HG03108 (cell line): ENCODE measurements around the gene MPST.

Experiments used
- ATAC-seq: cut with Tn5 transposase; IDR thresholded peaks from one replicate; pipeline ENCODE4 v1.9.1; 2021; ENCODE audit warnings: moderate library complexity; ENCODE audit not compliant: unreplicated experiment

The MPST gene

DNA sequence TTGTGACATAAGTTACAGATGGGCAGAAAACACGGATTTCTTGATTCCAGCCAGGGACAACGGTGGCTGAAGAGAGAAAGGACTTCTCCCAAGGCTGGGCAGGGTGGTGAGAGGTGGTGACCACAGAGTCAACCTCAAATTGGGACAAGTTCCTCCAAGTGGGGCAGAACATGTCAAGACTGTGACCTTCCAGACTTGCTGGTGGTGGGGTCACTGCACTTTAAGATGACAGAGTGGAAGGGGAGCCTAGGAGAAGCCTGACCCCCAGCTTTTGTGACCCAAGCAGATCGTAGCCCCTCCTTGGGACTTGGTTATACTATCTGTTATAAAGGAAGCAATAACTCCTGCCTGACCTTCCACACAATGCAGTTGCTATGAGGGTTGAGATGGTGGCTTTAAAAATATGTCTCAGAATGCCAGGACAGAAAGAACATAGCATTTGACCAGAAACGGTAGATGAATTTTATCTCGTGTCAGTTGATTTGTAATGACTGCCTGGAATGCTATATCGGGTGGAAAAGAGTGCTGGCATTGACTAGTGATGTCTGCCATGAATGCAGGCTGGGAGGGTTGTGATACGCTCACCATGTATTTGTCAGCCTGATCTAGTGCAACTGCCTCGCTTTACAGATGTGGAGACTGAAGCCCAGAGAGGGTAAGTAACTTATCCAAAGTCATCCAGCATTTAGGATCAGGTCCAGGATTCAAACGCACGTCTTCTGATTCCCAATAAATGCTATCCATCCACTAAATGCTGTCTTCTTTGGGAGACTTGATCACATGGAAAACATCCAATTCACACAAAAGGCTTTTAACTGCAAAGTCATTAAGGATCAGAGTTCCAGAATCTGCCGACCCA lies 18.6 kb upstream of the MPST start:
- no peak for ATAC-seq

DNA sequence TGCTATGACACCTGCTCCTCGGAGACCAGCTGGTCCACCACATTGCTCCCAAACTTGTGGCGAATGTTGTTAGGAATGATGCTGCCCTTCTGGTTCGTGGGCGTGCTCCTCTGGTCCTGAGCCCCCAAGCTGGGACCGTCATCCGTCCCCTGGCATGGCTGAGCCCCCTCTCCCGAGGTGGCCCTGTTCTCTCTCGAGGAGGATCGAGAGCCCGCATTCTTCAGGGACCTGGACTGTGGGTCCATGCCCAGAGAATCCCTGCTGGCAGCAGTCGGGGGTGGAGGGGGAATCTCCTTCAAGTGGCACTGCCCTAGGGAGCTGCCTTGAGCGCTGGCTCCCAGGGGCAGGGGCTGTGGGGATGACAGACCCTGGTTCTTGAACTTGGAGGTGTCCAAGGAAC lies 17.7 kb upstream of the MPST start:
- ATAC-seq, result no peak

DNA sequence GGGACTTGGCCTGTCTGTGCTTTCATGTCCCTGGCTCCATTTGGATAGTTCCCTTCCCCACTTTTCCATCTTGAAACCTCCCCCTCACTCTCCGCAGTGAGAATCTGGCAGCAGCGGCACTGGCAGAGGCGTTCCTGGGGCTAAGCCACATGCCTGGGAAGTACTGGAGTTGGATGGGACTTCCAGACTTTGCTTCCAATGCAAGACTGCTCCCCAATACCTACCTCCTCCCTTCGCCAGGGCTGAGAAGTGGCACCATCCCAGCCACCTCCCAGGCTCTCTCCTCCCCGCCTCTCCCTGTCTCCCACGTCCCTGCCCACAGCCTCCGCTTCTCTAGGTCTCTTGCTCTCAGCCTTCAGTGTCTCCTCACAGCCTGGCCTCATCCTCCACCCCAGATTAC lies 16.9 kb upstream of the MPST start:
- ATAC-seq, result no peak

DNA sequence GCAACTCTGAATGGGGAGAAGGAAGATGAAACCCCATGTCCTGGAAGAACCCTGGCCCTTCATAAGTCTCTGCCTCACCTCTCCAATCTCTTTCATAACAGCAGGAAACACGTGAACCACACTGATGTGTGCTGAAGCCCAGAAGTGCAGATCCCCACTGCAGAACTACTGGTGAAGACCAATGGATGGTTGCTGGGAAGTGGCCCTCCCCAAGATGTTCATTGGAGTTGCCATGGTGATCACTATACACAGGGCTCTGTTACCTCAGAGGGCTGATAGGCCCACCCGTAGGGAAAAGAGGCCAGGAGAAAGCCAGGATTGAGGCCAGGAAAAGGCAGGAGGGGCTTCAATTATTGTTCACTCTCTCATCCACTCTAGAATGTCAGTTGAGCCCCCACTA lies 11.9 kb upstream of the MPST start:
- ATAC-seq, result no peak

DNA sequence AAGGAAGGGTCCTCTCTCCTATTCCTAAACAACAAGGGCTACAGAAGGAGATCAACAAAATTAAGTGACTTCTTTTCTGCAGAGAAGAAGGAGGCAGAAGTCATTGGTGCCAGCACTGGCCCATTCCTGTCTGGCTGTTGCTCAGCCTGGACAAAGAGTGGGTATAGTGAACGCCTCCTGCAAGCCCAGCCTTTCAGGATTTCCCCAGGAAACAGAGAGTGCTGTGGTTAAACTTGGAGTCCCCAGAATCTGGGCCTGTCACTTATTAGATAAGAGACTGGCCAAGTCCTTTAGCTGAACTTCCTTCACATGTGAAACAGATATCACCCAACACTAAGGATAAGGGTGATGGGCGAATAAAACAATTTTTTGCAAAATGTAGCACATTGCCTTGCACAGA lies 11.2 kb upstream of the MPST start:
- no peak for ATAC-seq

DNA sequence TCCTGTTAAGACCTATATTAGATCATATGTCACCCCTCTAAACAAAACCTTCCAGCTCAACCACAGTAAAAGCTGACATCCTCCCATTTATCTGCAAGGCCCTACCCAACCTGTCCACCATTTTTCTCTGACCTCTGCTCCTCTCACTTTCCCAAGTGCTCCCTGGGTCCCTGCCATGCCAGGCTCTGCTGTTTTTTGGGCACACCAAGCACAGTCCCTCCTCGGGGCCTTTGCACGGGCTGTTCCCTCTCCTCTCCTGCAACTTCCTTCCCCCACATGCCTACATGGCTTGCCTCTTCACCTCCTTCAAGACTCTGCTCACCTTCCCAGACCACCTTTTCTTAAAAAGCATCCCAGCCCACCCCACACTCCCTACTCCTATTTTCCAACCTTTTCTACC lies 10.1 kb upstream of the MPST start:
- no peak for ATAC-seq

DNA sequence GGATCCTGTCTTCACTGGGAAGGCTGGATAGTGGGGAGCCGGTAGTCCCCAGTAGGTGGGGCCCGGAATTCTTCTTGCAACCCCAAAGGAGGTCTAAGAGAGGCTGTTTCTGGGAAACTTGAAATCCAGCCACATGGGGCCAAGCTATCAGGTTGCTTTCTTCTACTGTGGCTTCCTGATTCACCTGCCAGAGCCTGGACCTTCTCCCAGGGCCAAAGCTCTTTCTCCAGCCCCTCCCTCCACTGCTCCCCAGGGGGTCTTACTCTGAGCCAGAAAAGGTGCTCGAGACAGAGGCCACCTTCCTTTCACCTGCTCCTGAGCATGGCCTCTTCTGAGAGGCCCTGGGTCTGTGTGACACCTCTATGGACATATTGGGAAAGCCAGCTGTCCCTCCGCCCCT lies 9.4 kb upstream of the MPST start:
- no peak for ATAC-seq

DNA sequence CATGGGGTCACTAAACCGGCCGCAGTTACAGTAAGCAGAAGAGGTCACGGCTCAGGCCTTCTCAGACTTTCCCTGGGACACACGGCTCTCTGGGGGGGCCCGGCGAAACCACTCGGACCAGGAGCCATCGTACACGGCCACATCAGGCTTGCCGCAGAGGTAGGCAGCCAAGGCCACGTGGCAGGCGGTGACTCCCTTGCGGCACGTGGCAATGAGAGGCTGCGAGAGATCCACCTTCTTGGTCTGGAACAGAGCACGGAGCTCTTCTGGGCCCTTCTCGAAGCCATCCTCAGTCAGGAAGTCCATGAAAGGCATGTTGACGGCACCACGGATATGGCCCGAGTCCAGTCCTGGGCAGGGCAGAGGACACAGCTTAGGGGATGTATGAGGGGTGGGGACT lies 8.6 kb upstream of the MPST start:
- ATAC-seq, result no peak

DNA sequence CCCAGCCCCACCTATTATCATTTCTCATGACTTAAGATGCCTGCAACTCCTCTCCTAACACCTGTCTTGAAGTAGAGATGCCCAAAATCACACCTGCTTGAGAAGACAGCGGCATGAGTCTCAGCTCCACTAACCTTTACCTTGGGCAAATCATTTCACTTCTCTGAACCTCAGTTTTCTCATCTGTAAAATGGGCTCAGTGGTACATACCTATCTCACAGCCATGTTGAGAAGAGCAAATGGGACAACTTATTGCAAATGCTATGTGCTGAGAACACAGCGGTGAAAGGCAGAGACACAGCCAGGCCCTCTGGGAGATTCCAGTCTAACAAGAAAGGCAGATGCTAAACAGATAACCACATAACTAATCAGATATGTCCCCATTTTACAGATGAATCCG lies 8.1 kb upstream of the MPST start:
- no peak for ATAC-seq

DNA sequence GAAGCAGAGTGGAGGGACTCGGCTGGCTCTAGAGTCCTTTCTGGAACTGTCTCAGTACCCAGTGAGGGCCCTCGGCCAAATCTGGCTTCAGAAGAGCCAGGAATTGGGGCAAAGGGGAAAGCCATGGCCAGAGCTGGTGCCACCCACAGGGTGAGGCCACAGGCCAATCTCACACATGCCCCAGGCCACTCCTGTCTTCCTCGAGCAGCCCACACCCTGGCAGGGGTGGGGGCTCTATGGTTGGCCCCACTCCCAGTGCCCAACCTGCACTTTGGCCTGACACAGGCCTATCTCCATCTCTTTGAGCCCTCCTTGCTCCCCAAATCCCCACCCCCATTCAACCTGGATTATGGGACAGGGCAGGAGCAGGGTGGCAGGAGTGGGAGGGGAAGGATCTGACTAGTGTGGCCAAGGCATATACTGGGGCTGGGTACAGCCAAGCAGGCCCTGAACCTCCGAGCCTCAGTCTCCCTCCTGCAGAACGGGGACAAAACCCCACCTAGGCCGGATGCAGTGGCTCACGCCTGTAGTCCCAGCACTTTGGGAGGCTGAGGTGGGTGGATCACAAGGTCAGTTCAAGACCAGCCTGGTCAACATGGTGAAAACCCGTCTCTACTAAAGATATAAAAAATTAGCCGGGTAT lies 7.2 kb upstream of the MPST start:
- no peak for ATAC-seq

DNA sequence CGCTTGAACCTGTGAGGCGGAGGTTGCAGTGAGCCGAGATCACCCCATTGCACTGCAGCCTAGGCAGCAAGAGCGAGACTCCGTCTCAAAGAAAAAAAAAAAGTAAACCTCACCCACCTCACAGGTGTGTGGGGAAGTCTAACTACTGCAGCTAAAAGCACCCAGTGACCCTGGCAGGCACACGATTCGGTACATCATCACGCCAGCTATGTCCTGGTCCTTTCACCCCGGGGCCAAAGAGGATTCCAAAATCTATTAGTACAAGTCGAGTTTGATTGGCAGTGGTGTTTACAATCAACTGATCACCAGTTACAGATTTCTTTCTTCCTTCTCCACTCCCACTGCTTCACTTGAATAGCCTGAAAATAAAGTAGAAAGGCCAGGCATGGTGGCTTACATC lies 6.6 kb upstream of the MPST start:
- no peak for ATAC-seq

DNA sequence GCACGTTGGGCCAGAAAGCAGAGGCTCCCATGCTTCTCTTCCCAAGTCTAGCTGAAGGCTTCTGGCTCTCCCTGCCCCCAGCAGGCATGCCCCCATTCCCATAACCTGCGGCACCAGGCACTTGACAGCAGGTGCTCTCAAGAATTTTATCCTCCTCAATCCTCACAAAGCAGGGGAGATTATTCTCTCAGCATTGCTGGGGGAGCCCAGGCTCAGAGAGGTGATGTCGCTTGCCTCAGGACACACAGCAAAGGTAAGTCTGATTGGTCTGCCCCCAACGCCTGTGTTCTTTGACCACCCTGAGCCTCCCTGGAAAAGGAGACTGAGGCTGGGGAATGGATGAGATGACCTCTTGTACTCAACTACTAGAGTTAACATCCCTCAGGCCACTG lies 5.1 kb upstream of the MPST start:
- no peak for ATAC-seq

DNA sequence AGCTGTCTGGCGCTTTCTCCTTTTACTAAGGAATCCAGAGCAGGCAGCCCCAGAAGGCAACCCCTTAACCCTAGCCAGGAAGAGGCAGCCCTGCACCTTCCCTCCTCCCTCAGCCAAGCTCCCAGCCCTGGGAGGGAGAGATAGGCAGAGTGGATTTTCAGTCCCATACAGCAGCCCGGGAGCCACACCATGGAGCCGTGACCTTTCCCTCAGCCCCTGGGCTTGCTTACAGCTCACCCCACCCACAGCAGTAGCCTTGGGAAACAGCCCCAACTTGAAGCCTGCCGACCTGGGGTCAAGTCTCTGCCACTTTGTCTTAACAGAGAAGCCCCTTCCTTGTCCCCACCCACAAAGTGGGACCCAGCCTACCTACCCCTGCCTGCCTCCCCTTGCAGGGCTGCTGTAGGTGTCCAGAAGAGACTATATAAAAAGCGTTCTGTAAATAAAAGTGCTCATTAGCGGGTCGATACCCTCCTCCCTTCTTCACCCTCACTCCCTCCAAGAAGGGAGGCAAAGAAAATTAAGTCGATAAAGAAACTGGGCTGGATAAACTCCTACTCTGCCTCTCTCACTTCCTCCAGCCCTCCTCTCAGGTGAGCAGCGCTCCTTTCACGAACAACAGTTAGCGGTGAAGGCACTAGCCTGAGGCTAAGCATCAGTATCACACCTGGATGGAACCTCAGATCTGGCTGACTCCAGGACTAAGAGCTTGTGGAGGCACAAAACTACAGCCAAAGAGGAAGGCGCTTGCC lies 4.5 kb upstream of the MPST start:
- ATAC-seq, result no peak

DNA sequence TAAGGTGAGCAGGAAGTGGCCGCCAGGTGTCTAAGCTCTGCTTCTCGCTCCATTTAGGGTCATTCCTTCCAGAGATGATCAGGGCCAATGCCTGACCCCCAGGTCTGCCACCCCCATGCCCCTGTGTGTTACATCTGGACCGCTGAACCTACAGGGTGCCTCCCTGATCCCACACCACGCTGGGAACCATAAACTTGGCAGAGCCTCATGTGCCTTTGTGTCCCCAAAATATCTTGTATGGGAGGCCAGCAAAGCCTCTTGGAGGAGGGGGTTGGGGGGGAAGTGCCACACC lies 4.0 kb upstream of the MPST start:
- ATAC-seq, result no peak

DNA sequence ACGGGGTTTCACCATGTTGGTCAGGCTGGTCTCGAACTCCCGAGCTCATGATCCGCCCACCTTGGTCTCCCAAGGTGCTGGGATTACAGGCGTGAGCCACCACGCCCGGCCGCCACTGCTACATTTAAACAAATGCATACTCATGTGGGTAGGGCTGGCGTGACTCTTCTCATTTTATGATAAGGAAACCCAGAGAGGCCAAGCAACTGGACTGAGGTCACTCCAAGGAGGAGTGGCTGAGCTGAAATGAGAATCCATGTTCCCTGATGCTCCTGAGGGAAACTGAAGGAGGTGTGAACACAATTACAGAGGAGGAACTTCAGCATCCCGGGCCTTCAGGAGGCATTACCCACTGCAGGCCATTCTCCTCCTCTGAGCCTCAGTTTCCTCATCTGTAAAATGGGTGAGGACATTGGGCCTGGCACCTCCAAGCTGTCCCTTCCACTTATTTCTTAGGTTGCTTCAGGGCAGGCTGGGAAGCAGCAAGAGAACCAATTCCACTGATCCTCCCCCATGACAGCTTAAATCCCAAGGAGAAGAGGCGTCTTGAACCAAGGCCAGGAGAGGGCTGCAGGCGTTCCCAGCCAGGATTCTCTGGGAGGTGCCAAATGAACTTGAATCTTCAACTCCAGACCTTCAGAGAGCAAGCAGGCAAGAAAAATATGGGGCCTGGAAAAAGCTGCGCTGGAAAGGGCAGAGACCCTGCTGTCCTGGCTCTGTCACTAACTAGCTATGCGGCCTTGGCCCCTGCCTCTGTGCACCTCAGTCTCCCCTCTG lies 3.2 kb upstream of the MPST start:
- no peak for ATAC-seq

DNA sequence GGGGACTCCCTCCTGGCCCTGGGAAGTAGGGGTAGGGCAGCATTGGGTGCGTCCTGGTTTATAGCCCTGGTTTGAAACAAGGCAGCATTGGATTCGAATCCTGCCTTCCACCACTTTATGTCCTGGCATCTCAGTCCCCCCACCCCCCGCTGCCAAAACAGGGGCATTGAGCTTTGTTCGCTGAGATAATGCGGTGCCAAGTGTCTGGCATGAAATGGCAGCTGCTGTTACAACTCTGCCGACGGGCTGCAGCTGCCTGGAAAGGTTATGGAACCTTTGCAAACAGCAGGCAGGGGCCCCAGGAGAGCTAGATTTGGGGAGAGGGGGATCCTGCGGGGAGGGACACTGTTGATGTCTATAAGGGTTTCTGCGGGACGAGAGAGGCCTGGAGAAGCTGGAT lies 2.2 kb upstream of the MPST start:
- no peak for ATAC-seq

DNA sequence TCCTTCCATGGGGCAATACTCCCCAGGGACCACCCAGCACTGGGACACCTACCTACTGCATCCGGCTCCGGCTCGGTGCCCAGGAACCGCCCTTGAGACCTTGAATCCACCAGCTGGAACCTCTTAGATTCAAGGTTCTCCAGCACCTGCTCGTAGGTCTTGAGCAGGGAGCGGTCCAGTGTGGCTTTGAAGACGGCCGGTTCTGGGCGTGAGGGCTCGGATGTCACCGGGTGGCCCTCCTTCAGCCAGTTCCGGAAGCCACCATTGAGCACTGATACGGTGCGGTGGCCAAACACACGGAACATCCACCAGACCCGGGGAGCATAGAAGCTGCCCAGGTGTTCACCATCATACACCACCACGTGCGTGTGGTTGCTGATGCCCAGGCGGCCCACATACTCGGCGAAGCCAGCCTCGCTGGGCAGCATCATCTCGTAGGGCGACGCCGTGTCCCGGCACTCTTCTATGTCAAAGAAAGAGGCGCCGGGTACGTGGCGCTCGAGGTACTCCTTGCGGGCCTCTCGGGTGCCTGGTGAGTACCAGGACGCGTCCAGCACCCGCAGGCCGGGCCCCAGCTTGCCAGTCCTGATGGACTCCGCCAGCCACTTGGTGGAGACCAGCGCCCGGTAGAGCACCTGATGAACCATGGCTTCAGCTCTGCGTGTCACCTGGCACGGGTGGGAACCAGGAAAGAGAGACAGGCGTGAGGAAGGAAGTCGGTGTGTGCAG lies 1.3 kb upstream of the MPST start:
- ATAC-seq, result no peak

DNA sequence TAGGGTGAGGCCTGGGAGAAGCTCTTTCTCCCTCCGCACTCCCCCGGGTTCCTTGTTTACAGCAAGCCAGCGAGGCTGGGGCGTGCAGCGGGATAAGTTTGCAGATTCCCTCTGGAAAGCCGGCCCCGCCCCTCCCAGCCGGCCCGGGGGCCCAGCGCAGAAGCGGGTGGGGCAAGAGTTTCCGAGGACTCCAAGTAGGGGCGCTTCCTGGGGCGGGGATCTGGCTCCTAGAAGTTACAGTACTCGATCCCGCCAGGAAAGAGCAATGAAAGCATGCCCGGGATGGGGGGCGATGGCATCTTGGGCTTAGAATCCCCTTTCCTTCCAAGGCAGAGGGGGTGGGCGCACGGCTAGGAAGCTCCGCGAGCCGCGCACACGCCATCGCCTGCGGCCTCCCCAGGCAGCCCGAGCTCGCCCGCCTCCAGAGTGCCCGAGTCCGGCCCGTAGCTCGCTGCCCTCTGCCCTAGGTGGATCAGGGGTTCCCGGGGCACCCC lies 680 bp upstream of the MPST start:
- peak; percentile 16 for ATAC-seq

DNA sequence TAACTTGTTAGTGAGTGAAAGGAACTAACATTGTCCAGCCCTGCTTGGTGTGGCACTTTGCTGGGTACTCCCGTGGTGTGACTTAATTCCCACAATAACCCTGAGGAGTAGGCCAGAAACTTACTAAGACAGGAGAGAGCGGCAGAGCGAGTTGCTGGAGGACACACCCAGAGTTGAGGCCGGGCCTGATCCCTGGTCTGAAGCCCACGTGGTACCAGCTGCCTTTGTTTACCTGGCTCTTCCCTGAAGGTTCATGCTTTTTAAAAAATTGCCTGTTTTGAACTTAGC lies 594 bp downstream of the MPST start:
- no peak for ATAC-seq

DNA sequence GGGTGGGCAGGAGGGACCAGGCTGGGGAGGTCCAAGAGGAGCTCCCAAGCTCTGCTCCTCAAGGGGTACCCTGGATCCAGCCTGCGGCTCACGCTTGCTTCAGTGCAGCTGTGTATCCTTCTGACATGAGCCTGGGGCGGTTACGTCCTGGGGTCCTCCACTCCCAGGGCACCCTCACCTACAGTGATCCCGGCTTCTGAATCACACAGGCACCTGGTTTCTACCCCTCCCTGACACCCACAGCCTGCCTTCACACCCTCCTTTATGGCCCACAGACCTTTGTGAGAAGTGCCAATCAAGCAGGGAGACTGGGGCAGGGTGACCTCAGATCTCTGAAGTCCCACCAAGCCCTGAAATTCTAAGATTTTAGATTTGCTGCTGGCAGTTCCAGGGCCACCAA lies 1.5 kb downstream of the MPST start:
- ATAC-seq, result no peak
